Hepatocyte (in vitro differentiated cells): ENCODE results near the gene MTHFD1L. TPM values are rescaled to one million over a fixed set of nuclear protein-coding genes. Genes with fewer than 3 reads are reported as not detected.

ENCODE experiments used
- DNase-seq: peaks from one replicate; pipeline ENCODE4 v3.0.0-alpha.2; 2016; ENCODE audit warnings: low spot score
- H2AFZ ChIP-seq: fragments of 200-600 bp; sonication (generic); 2 replicates; pipeline ENCODE4 v1.6.0; 2016; ENCODE audit warnings: antibody characterized with exemption, mild to moderate bottlenecking
- H3K27ac ChIP-seq: fragments of 200-600 bp; sonication (generic); 2 replicates; pipeline ENCODE4 v1.5.1; 2016; ENCODE audit warnings: mild to moderate bottlenecking
- H3K27me3 ChIP-seq: fragments of 200-600 bp; sonication (generic); 2 replicates; pipeline ENCODE4 v1.6.1; 2016
- H3K36me3 ChIP-seq: fragments of 200-600 bp; sonication (generic); replicated peaks from 2 replicates; pipeline ENCODE4 v1.5.1; 2016; ENCODE audit warnings: low read depth; ENCODE audit not compliant: insufficient read depth
- H3K4me1 ChIP-seq: fragments of 200-600 bp; sonication (generic); 2 replicates; pipeline ENCODE4 v1.5.1; 2016; ENCODE audit warnings: mild to moderate bottlenecking, moderate library complexity; ENCODE audit not compliant: insufficient read depth
- H3K4me2 ChIP-seq: fragments of 200-600 bp; sonication (generic); 2 replicates; pipeline ENCODE4 v1.6.0; 2016
- H3K4me3 ChIP-seq: fragments of 200-600 bp; sonication (generic); 2 replicates; pipeline ENCODE4 v1.5.1; 2016; ENCODE audit warnings: mild to moderate bottlenecking
- H3K79me2 ChIP-seq: fragments of 200-600 bp; sonication (generic); 2 replicates; pipeline ENCODE4 v1.6.0; 2017; ENCODE audit warnings: mild to moderate bottlenecking
- H3K9me2 ChIP-seq: fragments of 200-600 bp; sonication (generic); replicated peaks from 2 replicates; pipeline ENCODE4 v1.6.0; 2017; ENCODE audit warnings: mild to moderate bottlenecking; ENCODE audit not compliant: insufficient read depth
- H3K9me3 ChIP-seq: fragments of 200-600 bp; sonication (generic); 2 replicates; pipeline ENCODE4 v1.5.1; 2016; ENCODE audit warnings: low read depth, mild to moderate bottlenecking
- H4K20me1 ChIP-seq: fragments of 200-600 bp; sonication (generic); 2 replicates; pipeline ENCODE4 v1.6.0; 2016; ENCODE audit warnings: mild to moderate bottlenecking; ENCODE audit not compliant: insufficient read depth, poor library complexity, severe bottlenecking
- CTCF ChIP-seq: fragments of 200-600 bp; sonication (generic); IDR thresholded peaks from 2 replicates; pipeline ENCODE4 v1.5.1; 2016; ENCODE audit warnings: antibody characterized with exemption, mild to moderate bottlenecking; ENCODE audit not compliant: poor library complexity
- EZH2 ChIP-seq: fragments of 200-600 bp; sonication (generic); IDR thresholded peaks from 2 replicates; pipeline ENCODE4 v1.6.1; 2016; ENCODE audit warnings: antibody characterized with exemption, mild to moderate bottlenecking, borderline replicate concordance
- EZH2phosphoT487 ChIP-seq: fragments of 200-600 bp; sonication (generic); IDR thresholded peaks from one replicate; pipeline ENCODE4 v1.6.1; 2018; ENCODE audit warnings: antibody characterized with exemption, mild to moderate bottlenecking, low read depth, moderate library complexity; ENCODE audit not compliant: unreplicated experiment, severe bottlenecking
- WGBS: methylation state at CpG from one replicate; pipeline ENCODE4 v1.1.6; 2016; ENCODE audit warnings: low lambda C conversion rate; ENCODE audit errors: missing lambda C conversion rate; 5-methylcytosine and 5-hydroxymethylcytosine counted together
- polyA plus RNA-seq: library from polyadenylated mRNA; unstranded; fragments of >200 nt; fragmentation: Nextera tagmentation; extraction: Ambion mirVana; gene quantifications from 2 replicates; pipeline ENCODE4 v1.2.1, GENCODE V29; 2016
- total RNA-seq: library from RNA; depleted of rRNA; stranded (reverse); fragments of >200 nt; gene quantifications from 2 replicates; pipeline ENCODE4 v1.2.3, GENCODE V29; 2014

Gene MTHFD1L
- total and polyA plus RNA-seq, 2 experiments from 2014 or later: 28.4 to 30.8 TPM

GRCh38 chr6:151143337-151143736, 277.8 kb downstream of the MTHFD1L start:
- Histone ChIP-seq H2AFZ (no peak overlapping the region), H3K4me2 (no peak overlapping the region), H3K27me3 (no peaks in the 10 kb centered on the region), H3K4me3 (no peak overlapping the region), H3K4me1 (no peaks in the 10 kb centered on the region), H3K9me3 (no peaks in the 10 kb centered on the region), H3K9me2 (no peaks in the 10 kb centered on the region), H3K36me3 (no peaks in the 10 kb centered on the region), H3K27ac (no peak overlapping the region), H4K20me1 (no peaks in the 10 kb centered on the region), H3K79me2 (no peaks in the 10 kb centered on the region)
- TF ChIP-seq CTCF: no peak
- TF ChIP-seq EZH2: no peak
- TF ChIP-seq EZH2phosphoT487: no peak
- no peak for DNase-seq
- 72% methylated on average over 4 of the region's 4 CpGs for WGBS

- Histone ChIP-seq H3K4me1 (no peaks in the 10 kb centered on the region), H3K9me2 (no peaks in the 10 kb centered on the region), H4K20me1 (no peaks in the 10 kb centered on the region), H3K79me2 (no peaks in the 10 kb centered on the region), H3K4me3 (no peak overlapping the region), H3K27ac (no peak overlapping the region), H3K27me3 (no peaks in the 10 kb centered on the region), H3K9me3 (no peaks in the 10 kb centered on the region), H3K4me2 (no peak overlapping the region), H2AFZ (no peak overlapping the region), H3K36me3 (no peaks in the 10 kb centered on the region)
- TF ChIP-seq CTCF: no peak
- no peak for TF ChIP-seq EZH2phosphoT487
- TF ChIP-seq EZH2: no peak
- 93% methylated on average over 6 of the region's 6 CpGs for WGBS
- no peak for DNase-seq
Observed at GRCh38 chr6:151143806-151144205, 278.3 kb downstream of the MTHFD1L start.

- Histone ChIP-seq H3K9me3 (no peaks in the 10 kb centered on the region), H4K20me1 (no peaks in the 10 kb centered on the region), H3K4me3 (no peak overlapping the region), H3K27me3 (no peaks in the 10 kb centered on the region), H2AFZ (no peak overlapping the region), H3K4me2 (no peak overlapping the region), H3K4me1 (no peaks in the 10 kb centered on the region), H3K9me2 (no peaks in the 10 kb centered on the region), H3K27ac (no peak overlapping the region), H3K36me3 (no peaks in the 10 kb centered on the region), H3K79me2 (no peaks in the 10 kb centered on the region)
- WGBS: 84% methylated on average over 14 of the region's 14 CpGs
- no peak for TF ChIP-seq EZH2phosphoT487
- TF ChIP-seq EZH2: no peak
- TF ChIP-seq CTCF: no peak
- no peak for DNase-seq
Observed at GRCh38 chr6:151147118-151147832, 281.8 kb downstream of the MTHFD1L start.
